Activated naive CD8-positive, alpha-beta T cell treated with anti-CD3 and anti-CD28 coated beads, Interleukin-2, amount 10 ng/mL, durations not matched to agents 7 days and 5 days (primary cell): Measurements from ENCODE around the gene KIF5B. TPM values are rescaled to one million over a fixed set of nuclear protein-coding genes. Genes with fewer than 3 reads are reported as not detected.
"Not testable (repeated sequence)": the region's sequence is repeated elsewhere in the genome, so short reads cannot be mapped to it uniquely, and the experiment has no call there.

ENCODE experiments used
- ATAC-seq: fragments of 150-1000 bp; cut with Tn5 transposase; one replicate; pipeline ENCODE4 v1.10.0; 2021; ENCODE audit warnings: low read depth, moderate library complexity
- POLR2A ChIA-PET: fragments of 350-600 bp; sonication (Branson Sonifier 250); formaldehyde crosslinking; loops from one replicate; lab custom pipeline; 2021; ENCODE audit warnings: antibody characterized with exemption; lab: Charles Lee
- DNase-seq: peaks from one replicate; pipeline ENCODE4 v3.0.0; 2021
- H3K27ac Mint-ChIP-seq: one replicate; pipeline ENCODE4 v1.8.0; 2022; ENCODE audit warnings: mild to moderate bottlenecking, mixed read lengths
- H3K27me3 Mint-ChIP-seq: one replicate; pipeline ENCODE4 v1.8.0; 2022; ENCODE audit warnings: mild to moderate bottlenecking, moderate library complexity, mixed read lengths
- H3K36me3 Mint-ChIP-seq: one replicate; pipeline ENCODE4 v1.8.0; 2021; ENCODE audit warnings: mild to moderate bottlenecking, mixed read lengths
- H3K4me1 Mint-ChIP-seq: one replicate; pipeline ENCODE4 v1.8.0; 2021; ENCODE audit warnings: mixed read lengths
- H3K4me3 Mint-ChIP-seq: one replicate; pipeline ENCODE4 v1.8.0; 2022; ENCODE audit warnings: mild to moderate bottlenecking, moderate library complexity, mixed read lengths
- H3K9me3 Mint-ChIP-seq: one replicate; pipeline ENCODE4 v1.8.0; 2021; ENCODE audit warnings: mixed read lengths
- total RNA-seq, 2 experiments: library from RNA; stranded (reverse); gene quantifications; one replicate each; pipeline ENCODE4 v1.2.3, GENCODE V29; 2021

The KIF5B gene
- total RNA-seq, 2 experiments from 2014 or later = 58.2 to 59.4 TPM

- ATAC-seq = no peak
- Mint-ChIP-seq H3K27ac (no peak overlapping the region), H3K27me3 (peaks cover 9% of the 10 kb centered on the region), H3K4me3 (no peak overlapping the region), H3K4me1 (no peaks in the 10 kb centered on the region), H3K36me3 (no peaks in the 10 kb centered on the region), H3K9me3 (no peaks in the 10 kb centered on the region)
- POLR2A ChIA-PET = no interaction called here
- no peak for DNase-seq
These were observed 16.9 kb upstream of the KIF5B start for GRCh38 chr10:32073128-32073527.

GRCh38 chr10:32072025-32072800 lies 16.0 kb upstream of the KIF5B start:
- Mint-ChIP-seq H3K36me3 (no peaks in the 10 kb centered on the region), H3K4me3 (no peak overlapping the region), H3K27me3 (peaks cover 9% of the 10 kb centered on the region), H3K9me3 (no peaks in the 10 kb centered on the region), H3K4me1 (no peaks in the 10 kb centered on the region), H3K27ac (no peak overlapping the region)
- ATAC-seq = no peak
- DNase-seq = no peak
- POLR2A ChIA-PET = no interaction called here

GRCh38 chr10:32070645-32071044 lies 14.4 kb upstream of the KIF5B start:
- ATAC-seq (no peak), DNase-seq (no peak)
- Mint-ChIP-seq H3K27me3 (peaks cover 11% of the 10 kb centered on the region), H3K4me3 (no peak overlapping the region), H3K36me3 (no peaks in the 10 kb centered on the region), H3K9me3 (no peaks in the 10 kb centered on the region), H3K27ac (no peak overlapping the region), H3K4me1 (no peaks in the 10 kb centered on the region)
- POLR2A ChIA-PET = no interaction called here

GRCh38 chr10:32068569-32068968 lies 12.3 kb upstream of the KIF5B start:
- H3K4me3 Mint-ChIP-seq = no peak overlapping the region

GRCh38 chr10:32067931-32068330 lies 11.7 kb upstream of the KIF5B start:
- H3K9me3 Mint-ChIP-seq, ATAC-seq, H3K4me1 Mint-ChIP-seq, DNase-seq, H3K36me3 Mint-ChIP-seq, H3K27me3 Mint-ChIP-seq, H3K4me3 Mint-ChIP-seq, POLR2A ChIA-PET, H3K27ac Mint-ChIP-seq: not testable (repeated sequence)

More at GRCh38 chr10:32068569-32068968, 12.3 kb upstream of the KIF5B start:
- H3K4me1 Mint-ChIP-seq = no peaks in the 10 kb centered on the region
- H3K36me3 Mint-ChIP-seq = no peaks in the 10 kb centered on the region
- DNase-seq (no peak), ATAC-seq (no peak)
- peaks cover 5% of the 10 kb centered on the region for H3K27me3 Mint-ChIP-seq
- no peak overlapping the region for H3K27ac Mint-ChIP-seq
- POLR2A ChIA-PET = no interaction called here
- no peaks in the 10 kb centered on the region for H3K9me3 Mint-ChIP-seq

- H3K4me3 Mint-ChIP-seq = no peak overlapping the region
- no peak overlapping the region for H3K27ac Mint-ChIP-seq
- H3K4me1 Mint-ChIP-seq = no peaks in the 10 kb centered on the region
- POLR2A ChIA-PET = no interaction called here
- no peak for ATAC-seq
- peaks cover 3% of the 10 kb centered on the region for H3K27me3 Mint-ChIP-seq
- no peaks in the 10 kb centered on the region for H3K9me3 Mint-ChIP-seq
- DNase-seq = no peak
- H3K36me3 Mint-ChIP-seq = no peaks in the 10 kb centered on the region
These were observed 9.6 kb upstream of the KIF5B start for GRCh38 chr10:32065856-32066255.

GRCh38 chr10:32061440-32061839 lies 5.2 kb upstream of the KIF5B start:
- H3K4me1 Mint-ChIP-seq = peaks cover 6% of the 10 kb centered on the region
- no peak overlapping the region for H3K27ac Mint-ChIP-seq
- no peak for DNase-seq
- no peak for ATAC-seq
- H3K9me3 Mint-ChIP-seq = no peaks in the 10 kb centered on the region
- peaks cover 4% of the 10 kb centered on the region for H3K27me3 Mint-ChIP-seq
- H3K36me3 Mint-ChIP-seq = no peaks in the 10 kb centered on the region
- POLR2A ChIA-PET = no interaction called here
- H3K4me3 Mint-ChIP-seq = no peak overlapping the region

GRCh38 chr10:32060347-32060746 lies 4.1 kb upstream of the KIF5B start:
- peaks cover 6% of the 10 kb centered on the region for H3K4me1 Mint-ChIP-seq
- H3K9me3 Mint-ChIP-seq = no peaks in the 10 kb centered on the region
- POLR2A ChIA-PET = no interaction called here
- no peak overlapping the region for H3K27ac Mint-ChIP-seq
- ATAC-seq (no peak), DNase-seq (no peak)
- peaks cover 4% of the 10 kb centered on the region for H3K36me3 Mint-ChIP-seq
- H3K27me3 Mint-ChIP-seq = peaks cover 2% of the 10 kb centered on the region
- H3K4me3 Mint-ChIP-seq = no peak overlapping the region

- H3K9me3 Mint-ChIP-seq = no peaks in the 10 kb centered on the region
- POLR2A ChIA-PET = no interaction called here
- H3K36me3 Mint-ChIP-seq = peaks cover 8% of the 10 kb centered on the region
- no peak overlapping the region for H3K27ac Mint-ChIP-seq
- DNase-seq = no peak
- H3K27me3 Mint-ChIP-seq = peaks cover 2% of the 10 kb centered on the region
- H3K4me3 Mint-ChIP-seq = no peak overlapping the region
- peaks cover 9% of the 10 kb centered on the region for H3K4me1 Mint-ChIP-seq
- no peak for ATAC-seq
These were observed 3.2 kb upstream of the KIF5B start for GRCh38 chr10:32059472-32059871.

GRCh38 chr10:32057036-32057372 lies 779 bp upstream of the KIF5B start:
- Mint-ChIP-seq H3K36me3 (peaks cover 12% of the 10 kb centered on the region), H3K4me3 (peak overlapping the region; percentile 92), H3K27me3 (peaks cover 2% of the 10 kb centered on the region), H3K4me1 (peaks cover 22% of the 10 kb centered on the region), H3K27ac (peak overlapping the region; percentile 95), H3K9me3 (no peaks in the 10 kb centered on the region)
- DNase-seq (no peak), ATAC-seq (no peak)
- POLR2A ChIA-PET = no interaction called here

GRCh38 chr10:32055478-32056135 lies 618 bp downstream of the KIF5B start:
- ATAC-seq (peak; percentile 64), DNase-seq (no peak)
- Mint-ChIP-seq H3K4me1 (peaks cover 34% of the 10 kb centered on the region), H3K9me3 (no peaks in the 10 kb centered on the region), H3K36me3 (peaks cover 12% of the 10 kb centered on the region), H3K4me3 (peak overlapping the region; percentile 92), H3K27ac (peak overlapping the region; percentile 95), H3K27me3 (no peaks in the 10 kb centered on the region)
- POLR2A ChIA-PET = interaction anchor here (0.9 kb wide), 1 partner anchor 320 kb away, joined by 4 read pairs; no protein-coding TSS in a partner anchor

GRCh38 chr10:32054094-32054493 lies 2.1 kb downstream of the KIF5B start:
- Mint-ChIP-seq H3K9me3 (no peaks in the 10 kb centered on the region), H3K4me1 (peaks cover 49% of the 10 kb centered on the region), H3K27me3 (no peaks in the 10 kb centered on the region), H3K36me3 (peaks cover 19% of the 10 kb centered on the region), H3K4me3 (peak overlapping the region; percentile 92), H3K27ac (no peak overlapping the region)
- POLR2A ChIA-PET = interaction anchor here (0.6 to 0.7 kb wide), 3 partner anchors 9 to 214 kb away, joined by 3 to 4 read pairs (median 4); no protein-coding TSS in a partner anchor
- DNase-seq (no peak), ATAC-seq (no peak)

GRCh38 chr10:32053392-32053791 lies 2.8 kb downstream of the KIF5B start:
- Mint-ChIP-seq H3K36me3 (peaks cover 21% of the 10 kb centered on the region), H3K4me3 (peak overlapping the region; percentile 92), H3K4me1 (peaks cover 51% of the 10 kb centered on the region)
- H3K27me3 Mint-ChIP-seq, H3K9me3 Mint-ChIP-seq, H3K27ac Mint-ChIP-seq, DNase-seq, ATAC-seq: not testable (repeated sequence)
- POLR2A ChIA-PET = interaction anchor here (0.6 to 0.7 kb wide), 3 partner anchors 10 to 299 kb away, joined by 3 to 8 read pairs (median 4); no protein-coding TSS in a partner anchor

- no peaks in the 10 kb centered on the region for H3K9me3 Mint-ChIP-seq
These were observed 4.3 kb downstream of the KIF5B start for GRCh38 chr10:32051926-32052325.

More at GRCh38 chr10:32051926-32052325, 4.3 kb downstream of the KIF5B start:
- no peak for ATAC-seq
- H3K36me3 Mint-ChIP-seq = peaks cover 31% of the 10 kb centered on the region
- peaks cover 54% of the 10 kb centered on the region for H3K4me1 Mint-ChIP-seq
- no peak overlapping the region for H3K27ac Mint-ChIP-seq
- POLR2A ChIA-PET = no interaction called here
- H3K4me3 Mint-ChIP-seq = peak overlapping the region; percentile 9
- DNase-seq = no peak
- H3K27me3 Mint-ChIP-seq = no peaks in the 10 kb centered on the region
